Gastroesophageal sphincter (tissue), 3 donors: ENCODE measurements around the gene PIK3C2G.

Experiments used
- CTCF ChIP-seq, 4 experiments: fragments of 200-600 bp in 2 of 4; fragments of 450-650 bp in 2 of 4; sonication (generic) in 1 of 4; IDR thresholded peaks; one replicate each; pipeline ENCODE4 v1.5.1; 2017 to 2019; ENCODE audit warnings: antibody characterized with exemption in 4 of 4, mild to moderate bottlenecking in 2 of 4, moderate library complexity in 2 of 4
- POLR2AphosphoS5 ChIP-seq: sonication (generic); formaldehyde crosslinking; IDR thresholded peaks from one replicate; pipeline ENCODE4 v1.6.1; 2017; ENCODE audit warnings: antibody characterized with exemption

GRCh38 chr12:18277196-18277595 is 15.9 kb downstream of the PIK3C2G start:
- TF ChIP-seq CTCF (IDR thresholded peaks at IDR 0.05) (no peak), POLR2AphosphoS5 (no peak)
